ENCODE data around the gene NPHP4.

The NPHP4 gene

DNA sequence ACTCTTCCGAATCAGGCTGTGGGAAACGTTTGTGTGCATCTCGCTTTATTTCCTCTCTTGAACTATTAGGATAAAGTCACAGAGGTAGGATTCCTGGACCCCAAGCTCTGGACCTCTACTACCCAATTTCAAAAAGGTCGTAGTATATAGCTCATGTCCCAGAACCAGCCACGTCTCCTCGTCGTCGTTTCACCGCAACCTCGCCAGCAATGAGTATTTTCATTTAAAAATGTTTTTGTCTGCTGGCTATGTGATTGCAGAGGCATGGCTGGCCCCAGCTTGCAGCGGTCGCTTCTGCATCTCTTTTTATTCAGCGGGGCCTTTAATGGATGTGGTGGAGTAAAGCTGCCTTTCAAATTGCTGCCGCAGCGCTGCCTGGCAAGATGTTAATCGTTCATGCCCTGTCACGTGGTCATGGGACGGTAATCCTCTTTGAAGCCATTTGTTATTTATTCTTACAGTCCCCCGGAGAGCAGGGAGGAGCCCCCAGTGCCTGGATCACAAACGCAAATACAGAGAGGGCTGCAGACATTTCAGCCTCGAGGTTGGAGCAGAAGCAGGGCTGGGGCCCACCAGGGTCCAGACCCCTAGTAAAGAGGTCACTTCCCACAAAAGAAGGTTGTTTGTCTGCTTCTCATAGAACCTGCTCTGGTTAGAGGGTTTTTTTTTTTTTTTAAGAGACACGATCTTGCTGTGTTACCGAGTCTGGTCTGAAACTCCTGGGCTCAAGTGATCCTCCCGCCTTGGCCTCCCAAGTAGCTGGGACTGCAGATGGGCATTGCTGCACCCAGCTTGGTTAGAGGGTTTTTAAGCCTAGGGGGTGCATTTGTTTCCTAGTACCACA is 11.6 kb upstream of the NPHP4 start:
- DNase-seq (ENCODE audit: low read depth): no peak

DNA sequence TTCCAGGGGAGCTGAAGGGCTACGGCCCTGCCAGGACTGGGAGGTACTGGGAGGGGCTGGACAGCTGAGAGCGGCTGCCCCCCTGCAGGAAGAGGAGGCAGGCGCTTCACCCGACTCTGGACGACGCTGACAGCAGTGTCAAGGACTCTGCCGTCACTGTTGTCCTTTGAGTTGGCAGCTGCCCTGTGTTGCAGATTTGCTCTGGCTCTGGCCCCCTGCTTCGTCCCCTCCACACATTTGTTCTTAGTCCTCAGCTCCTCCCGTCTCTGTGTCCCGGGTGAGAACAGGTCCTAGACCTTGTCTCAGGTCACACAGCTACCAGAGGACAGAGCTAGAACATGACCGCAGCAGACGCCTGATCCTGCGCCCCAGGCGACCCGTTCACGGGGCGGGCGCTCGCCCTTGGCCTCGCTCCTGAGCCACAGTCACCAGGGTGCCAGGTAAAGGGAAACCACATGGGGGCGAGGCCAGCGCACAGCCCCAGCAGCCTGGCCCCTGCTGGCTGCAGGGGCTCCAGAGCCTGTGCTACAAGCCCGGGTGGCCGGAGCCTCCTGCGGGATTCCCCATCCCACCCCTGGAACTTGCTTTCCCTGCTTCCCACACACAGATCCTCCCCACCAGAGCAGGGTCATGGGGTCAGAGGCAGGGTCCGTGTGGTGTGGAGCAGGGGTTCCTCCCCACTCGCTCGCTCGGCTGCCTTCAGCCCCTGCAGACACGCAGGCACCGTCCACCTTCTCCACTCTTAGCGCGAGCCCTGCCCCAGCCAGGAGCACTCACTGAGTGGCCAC is 10.7 kb upstream of the NPHP4 start:
- no peak for DNase-seq (ENCODE audit: low read depth)

DNA sequence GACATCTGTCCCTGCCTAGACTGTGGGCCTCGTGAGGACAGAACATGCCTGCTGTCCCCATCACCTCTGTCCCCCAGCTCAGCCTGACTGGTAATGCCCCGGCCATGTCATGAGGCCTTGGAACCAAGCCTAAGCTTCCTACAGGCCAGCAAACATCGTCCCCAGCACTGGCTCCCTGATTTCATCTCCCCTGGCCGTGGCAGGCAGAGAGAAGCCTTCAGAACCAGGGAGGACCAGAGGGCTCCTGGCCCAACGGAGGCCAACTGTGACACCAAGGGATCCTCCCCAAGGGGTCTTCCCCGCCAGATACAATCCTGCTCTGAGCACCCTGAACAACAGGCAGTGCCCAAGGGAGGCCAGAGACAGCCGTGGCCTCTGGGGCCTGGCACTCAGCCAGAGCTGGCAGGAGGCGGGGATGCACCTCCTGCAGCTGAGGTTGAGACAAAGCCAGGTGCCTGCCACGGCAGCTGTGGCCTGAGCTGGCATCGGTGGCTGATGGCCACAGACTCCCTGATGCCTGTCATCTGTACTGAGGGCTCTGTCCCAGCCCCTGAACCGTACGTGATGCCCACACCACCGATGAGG is 9.9 kb upstream of the NPHP4 start:
- DNase-seq (ENCODE audit: low read depth): no peak

DNA sequence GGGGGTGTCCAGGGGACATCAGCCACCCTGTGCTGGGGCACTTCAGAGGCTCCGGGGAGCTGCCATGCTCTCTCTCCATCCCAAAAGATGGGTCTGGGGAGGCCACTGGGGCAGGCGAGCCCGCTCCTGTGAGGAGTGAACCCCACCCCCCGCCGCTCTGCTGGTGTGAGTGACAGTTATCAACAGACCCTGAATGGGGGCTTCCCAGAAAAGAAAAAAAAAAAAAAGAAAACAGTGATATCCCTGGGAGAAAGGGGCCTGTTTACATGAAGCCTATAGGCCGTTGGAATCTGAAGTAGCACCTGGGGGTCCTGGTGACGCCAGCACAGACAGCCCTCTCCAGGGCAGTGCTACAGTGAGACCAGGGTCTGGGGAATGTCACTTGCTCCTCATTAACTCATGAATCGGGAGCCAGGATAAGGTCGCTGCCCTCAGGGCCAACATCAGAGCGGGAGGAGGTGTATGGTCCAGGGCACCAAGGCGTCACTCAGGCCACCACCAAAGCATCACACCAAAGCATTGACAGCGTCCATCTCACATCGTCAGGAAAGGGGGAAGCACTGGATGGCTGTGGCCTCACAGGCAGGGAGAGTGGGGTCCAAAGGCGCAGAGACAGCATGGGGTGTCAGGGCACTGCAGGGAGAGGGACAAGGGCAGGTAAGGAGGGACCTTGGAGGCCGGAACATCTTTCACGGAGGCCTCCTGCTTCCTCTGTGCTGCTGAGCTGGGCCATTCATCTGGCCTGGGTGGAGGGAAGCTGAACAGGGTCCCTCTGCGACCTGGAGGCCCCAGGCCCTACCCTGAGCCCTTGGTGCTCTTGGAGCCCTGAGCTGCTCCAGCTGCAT is 8.4 kb upstream of the NPHP4 start:
- DNase-seq (ENCODE audit: low read depth): no peak

DNA sequence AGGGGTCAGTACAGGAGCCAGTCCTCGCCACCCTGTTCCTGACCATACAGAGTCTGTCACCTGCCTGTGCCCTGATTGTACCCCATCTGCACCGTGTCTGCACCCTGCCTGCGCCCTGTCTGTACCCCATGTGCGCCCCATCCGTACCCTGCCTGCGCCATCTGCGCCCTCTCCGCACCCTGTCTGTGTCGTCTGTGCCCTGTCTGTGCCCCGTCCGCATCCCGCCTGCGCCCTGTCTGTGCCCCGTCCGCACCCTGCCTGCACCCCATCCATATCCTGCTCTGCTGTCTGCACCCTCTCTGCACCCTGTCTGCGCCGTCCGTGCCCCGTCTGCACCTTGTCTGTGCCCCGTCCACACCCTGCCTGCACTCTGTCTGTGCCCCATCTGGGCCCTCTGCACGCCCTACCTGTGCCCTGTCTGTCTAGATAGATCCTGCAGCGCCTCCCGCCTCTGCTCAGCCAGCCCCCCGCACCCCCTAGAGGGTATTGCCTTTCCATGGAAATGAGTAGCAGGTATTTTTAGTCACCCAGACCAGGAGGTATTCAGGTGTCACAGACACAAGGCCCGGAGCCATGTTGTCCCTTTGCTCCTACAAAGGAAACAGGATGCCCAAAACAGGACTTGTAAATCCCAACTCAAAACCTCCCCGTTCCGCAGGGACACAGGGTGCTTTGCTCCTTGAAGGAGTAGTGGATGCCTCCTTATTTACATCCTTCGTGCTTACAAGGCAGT is 7.7 kb upstream of the NPHP4 start:
- DNase-seq (ENCODE audit: low read depth): no peak

DNA sequence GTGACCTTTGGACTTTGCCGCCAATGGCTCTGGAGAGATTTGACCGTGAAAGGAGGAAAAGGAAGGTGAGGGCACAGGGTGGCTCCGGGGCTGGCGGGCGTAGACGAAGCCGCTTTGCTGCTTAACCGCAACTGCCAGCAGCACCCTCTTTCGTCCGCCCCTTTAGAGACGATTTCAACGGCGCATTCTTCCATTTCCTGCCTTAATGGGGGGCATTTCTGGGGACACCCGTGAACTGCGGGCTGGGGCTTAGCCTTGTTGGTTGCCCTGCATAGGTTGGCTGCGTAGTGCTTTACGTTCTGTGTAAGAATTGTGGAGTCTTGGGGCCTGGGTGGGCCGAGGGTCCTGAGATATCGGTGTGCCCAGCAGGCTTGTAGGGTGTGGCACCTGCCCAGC is 6.7 kb upstream of the NPHP4 start:
- no peak for DNase-seq (ENCODE audit: low read depth)

DNA sequence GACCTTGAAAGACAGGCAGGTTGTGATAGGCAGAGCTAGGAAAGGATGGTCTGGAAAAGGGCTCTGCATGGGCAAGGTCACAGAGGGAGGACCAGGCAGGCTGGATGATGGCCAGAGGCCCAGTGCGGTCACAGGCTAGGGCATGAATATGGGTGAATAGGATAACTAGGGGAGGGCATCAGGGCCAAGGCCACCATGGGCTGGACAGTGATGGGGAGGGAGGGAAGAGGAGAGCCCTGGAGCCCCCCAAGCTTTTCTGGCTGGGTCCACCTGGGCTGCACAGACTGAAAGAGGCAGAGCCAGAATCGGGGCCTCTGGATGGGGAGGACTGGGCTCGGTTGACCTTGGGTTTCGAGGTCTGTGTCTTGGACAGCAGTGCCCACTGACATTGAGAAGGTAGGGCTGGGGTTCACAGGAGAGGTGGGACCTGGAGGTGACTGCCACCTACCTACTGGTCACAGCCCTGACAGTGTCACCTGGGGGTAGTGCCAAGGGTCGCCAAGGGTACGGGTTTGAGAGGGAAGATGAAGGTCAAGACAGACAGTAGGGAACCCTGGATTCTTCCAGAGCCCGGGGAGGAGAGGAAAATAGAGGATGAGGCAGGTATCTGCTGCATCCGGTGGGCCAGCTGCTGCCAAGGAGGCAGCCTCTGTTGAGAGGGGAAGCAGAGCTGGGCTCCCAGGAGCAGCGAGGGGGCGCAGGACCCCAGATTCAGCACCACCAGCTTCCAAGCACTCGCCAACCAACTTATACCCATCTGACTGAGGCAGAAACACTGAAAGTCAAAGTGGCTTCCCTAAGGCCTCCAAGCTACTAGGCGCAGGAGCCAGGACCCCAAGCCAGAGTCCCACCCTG is 6.1 kb upstream of the NPHP4 start:
- no peak for DNase-seq (ENCODE audit: low read depth)

DNA sequence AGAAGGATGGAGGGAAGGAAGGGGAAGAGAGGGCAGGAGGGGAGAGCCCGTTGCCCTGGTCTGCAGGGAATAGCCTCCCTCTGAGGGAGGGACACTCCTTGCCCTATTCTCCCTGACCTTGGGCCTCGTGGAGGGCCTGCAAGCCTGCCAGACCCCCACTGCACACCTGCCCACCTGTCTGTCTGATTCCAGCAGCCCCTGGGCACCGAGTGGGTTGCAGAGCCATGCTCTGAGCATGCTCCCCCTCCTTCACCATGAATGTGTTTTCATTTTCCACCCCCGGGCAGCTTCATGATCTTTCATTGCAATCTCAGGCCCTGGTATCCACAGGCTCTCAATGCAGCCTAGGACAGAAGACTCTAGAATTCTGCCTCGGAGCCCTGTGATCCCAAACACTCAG is 5.1 kb upstream of the NPHP4 start:
- no peak for DNase-seq (ENCODE audit: low read depth)

DNA sequence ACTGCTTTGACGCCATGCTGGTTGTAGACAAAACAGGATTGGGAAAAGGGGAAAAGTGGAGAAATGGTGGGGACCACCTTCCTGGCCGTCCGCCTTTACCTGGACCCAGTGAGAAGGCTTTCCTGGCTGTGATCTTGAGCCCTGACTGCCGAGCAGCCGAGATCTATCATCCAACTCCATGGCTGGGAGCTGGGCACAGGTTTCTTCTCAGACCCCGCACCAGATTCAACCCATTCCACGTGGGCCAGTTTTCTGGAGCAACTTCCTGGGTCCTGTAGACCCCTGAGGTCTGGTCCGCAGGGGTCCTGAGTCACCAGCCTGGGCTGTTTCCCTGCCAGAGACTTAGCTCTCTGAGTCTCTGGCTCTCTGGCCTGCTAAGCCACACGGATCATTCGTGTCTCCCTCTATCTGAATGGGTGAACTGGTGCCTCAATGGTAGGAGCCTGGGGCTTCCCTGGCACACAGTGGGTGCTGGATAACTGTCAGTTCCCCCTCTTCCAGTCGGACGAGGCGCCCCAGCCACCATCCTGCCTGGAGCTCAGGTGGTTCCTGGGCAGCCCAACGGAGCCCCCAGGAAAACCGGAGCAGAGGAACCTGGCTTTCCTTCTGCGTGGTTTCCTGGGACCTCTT is 4.5 kb upstream of the NPHP4 start:
- no peak for DNase-seq (ENCODE audit: low read depth)

DNA sequence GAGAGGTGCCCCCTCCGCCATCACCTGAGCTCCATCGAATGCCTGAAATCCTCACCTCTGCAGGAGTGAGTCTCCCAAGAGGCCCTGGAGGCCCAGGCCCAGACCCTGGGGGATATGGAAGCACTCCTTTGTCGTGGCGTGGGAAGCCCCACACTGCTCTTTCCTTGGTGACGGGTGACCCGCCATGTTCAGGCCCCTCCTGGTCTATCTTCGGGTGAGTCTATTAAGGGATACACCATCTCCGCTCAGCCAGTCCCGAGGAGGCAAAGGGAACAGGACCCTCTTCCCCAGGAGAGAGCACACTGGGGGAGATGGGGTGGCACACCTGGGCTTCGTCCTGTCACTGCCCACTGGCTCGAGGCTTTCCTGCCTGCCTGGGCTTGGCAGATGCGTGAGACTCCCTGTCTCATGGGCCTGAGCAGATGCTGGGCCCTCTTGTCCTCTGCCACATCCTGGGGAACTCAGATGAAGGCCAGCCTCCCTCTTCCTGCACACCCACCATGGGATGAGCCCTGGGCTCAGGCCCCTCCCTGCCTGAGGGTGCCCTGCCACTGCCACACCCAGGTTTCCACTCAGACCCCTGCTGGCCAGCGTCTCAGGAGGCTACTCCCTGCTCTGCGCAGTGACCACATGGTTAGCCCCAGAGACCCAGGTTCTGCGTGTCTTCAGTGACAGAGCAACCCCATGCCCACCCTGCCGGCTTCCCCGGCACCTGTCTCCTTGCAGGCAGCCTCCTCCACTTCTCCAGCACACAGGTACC is 3.8 kb upstream of the NPHP4 start:
- DNase-seq (ENCODE audit: low read depth): no peak

DNA sequence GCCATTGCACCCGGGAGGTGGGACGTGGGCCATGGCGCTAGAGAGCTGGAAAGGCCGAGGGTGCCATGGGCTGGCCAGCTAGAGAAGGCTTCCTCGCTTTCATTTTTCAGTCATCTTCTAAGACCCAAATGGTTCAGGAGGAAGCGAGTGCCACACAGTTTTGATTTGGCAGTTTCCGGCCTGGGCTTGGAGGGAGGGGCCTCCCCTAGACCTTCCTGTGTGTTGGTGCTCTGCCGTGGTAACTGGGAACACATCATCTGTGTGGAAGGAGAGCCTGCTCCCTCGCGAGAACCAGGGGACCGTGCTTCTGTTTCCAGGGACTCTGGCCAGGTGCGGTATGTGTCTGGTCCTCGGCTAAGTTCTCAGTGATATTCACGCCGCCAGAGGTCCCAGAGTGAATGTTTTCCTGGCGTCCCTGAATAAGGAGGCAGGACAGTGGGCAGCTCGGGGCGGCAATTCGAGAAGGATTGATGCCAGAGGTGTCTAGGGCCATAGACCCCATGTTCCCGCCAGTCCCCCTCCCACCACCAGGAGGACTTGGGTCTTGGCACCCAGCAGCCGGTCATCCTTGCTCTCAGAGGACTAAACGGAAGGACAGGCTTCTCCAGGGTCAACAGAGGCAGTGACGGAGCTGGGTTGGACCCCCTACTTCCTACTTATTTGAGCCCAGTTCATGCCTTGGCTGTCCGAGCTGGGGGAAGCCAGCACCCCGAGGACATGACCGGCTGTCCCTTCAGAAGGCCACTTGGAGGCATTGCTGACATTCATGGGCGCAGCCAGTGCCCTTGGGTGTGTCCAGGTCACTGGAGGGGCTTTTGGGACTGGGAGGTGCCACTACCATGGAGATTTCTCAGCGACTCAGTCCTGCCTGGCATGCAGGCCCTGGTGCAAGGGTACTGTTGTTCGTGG is 2.7 kb upstream of the NPHP4 start:
- DNase-seq (ENCODE audit: low read depth): no peak

DNA sequence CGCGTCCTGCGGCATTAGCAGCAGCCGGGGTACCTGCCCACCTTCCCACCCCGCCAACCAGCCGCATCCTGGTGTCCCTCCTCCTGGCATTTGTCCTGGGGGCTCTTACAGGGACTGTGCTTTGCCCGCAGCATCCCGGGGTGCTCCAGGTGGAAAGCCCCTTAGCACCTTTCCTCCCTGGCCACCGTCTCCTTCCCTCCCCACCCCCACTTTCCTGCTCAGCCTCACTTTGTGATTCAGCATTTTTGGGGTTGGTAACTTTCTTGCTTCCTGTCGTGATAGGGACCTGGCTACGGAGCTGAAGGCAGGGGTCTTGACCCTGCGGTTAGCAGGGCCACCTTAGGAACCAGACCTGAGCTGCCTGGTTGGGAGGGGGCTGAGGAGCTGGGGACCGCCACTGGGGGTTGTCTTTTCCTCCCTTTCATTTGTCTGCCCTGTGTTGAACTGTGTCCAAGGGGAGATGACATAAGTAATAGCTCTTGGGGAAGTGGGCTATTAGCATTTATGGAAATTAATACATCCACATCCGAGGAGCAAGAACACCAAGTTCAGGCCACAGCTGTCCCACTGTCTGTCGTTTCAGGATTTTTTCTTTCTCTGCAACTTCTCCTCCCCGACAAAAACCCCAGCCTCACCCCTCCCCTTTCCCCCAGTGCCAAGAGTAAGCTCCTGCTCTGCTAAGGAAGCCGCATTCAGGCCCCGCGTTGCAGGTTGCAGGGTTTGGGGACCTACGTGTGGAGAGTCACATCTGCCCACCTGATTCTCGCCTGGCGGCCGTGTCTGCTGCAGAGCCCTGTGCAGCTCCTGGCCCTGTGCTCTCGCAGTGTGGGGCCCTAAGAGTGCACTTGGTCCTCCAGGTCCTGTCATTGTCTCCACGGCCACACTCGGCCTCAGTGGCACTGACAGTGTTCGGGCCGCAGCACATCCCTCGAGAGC is 1.6 kb upstream of the NPHP4 start:
- no peak for DNase-seq (ENCODE audit: low read depth)

DNA sequence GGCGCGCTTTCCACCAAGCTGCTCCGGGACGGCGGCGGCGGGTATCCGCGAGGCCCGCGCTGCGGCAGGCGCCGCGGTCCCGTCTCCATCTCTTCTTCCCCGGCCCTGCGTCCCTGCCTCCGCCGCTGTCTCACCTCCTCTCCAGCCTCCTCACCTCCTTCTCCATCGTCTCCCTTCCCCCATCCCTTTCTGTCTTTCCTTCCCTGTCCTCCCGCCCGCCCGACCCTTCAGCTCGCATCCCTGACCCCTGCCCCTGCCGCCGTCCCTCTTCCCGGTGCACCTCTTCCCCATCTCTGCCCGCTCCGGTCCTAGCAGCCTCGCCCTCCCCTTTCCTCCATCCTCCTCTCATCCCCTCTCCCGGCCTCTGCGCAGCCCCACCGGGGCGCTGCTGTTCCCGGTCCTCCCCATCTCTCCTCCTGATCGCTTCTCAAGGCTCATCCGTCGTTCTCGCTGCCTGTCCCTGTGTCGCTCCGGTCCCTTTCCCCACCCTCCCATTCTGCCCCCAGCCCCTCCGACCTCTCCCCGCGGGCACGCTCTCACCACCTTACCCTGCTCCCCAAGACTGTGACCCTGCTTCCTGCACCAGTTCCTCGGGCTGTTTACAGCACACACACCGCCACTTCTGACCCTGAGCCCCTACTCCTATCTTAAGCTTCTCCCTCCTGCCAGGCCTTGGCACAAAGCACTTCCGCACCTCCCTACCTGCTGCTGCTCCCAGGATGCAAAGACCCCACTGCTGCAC is 760 bp upstream of the NPHP4 start:
- DNase-seq (ENCODE audit: low read depth): no peak

DNA sequence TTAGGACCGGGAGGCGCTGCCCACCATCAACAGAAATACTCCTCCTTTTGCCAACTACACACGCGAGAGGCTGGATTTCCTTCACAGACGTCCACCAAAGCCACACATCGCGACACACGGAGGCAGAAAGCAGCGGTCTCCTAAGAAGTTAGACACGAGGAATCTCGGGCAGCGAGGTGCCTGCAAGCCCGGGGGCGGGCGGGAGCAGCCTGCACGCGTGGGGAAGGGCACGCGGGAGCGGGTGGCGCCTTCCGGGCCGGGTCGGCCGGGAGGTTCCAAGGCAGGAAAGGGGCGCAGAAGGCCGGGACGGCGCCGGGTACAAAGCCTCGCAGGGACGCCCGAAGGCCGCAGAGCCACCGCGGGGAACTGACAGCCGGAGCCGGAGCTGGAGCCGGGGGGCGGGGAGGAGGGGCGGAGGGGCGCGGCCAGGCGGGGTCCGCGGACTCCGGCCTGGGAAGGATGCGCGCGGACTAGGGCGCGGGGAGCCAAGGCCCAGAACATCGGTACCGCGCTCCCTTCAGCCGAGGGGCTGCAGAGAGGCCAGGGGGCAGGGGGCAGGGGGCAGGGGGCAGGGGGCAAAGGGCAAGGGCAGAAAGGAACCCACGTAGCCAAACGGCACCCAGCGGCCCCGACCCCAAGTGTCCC is 722 bp downstream of the NPHP4 start:
- DNase-seq (ENCODE audit: low read depth): peak; percentile 19

DNA sequence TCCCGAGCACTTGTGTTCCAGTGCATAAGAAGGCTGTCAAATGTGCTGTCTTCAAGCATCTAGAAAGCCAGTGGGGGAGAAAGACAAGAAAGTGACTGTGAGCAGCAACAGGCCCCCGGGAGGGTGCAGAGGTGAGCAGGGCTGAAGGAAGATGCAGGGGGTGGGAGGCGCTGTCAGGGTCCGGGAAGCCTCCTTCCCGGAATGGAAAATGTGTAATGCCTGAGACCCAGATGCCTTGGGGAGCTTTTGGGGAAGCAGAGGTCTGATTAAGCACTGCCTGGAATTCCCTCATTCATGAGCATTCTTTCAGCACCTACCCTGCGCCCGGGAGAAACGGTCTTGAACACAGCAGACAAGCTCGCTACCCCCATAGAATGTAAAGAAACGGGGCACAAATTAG is 1.3 kb downstream of the NPHP4 start:
- no peak for DNase-seq (ENCODE audit: low read depth)

DNA sequence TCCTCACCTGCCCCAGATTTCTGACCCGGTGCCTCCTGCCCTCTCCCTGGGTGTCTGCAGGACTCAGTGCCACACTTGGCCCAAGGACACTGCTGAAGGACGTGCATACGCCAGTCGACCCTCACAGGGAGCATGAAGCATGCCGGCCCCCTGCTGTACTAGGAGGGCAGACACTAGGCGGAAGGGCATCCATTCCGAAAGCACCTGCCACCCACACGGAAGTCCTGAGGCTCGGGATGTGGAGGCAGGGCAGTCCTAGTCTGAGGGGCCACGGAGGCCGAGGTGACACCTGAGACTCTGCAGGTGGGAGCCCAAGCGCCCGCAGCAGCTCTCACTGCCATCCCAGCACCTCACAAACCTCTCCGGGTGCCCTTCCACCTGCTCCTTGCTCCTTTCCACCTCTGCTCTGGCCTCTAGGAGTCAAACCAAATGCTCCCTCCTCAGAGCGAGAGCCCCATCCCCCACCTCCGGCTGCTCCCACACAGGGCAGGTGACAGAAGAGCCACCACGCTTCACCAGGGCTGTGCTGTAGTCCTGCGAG is 2.4 kb downstream of the NPHP4 start:
- DNase-seq (ENCODE audit: low read depth): no peak
